ENCODE results near the gene SRGAP1.

Gene SRGAP1

GRCh38 chr12:63845726-63846125 lies 1.2 kb downstream of the SRGAP1 start:
- TF ChIP-seq CTCF (IDR thresholded peaks at IDR 0.05; ENCODE audit: low read depth, low read length) = no peak
- DNase-seq (ENCODE audit: low read depth in 2 of 2) = peak; percentile 36 to 67
- peak overlapping the region; percentile 87 to 96 for H3K4me3 ChIP-seq (replicated peaks in 1 of 2; ENCODE audit: low read depth in 2 of 2, low read length in 2 of 2)

- no peak for DNase-seq (ENCODE audit: low read depth in 2 of 2)
- peak overlapping the region; percentile 87 to 96 for H3K4me3 ChIP-seq (replicated peaks in 1 of 2; ENCODE audit: low read depth in 2 of 2, low read length in 2 of 2)
- TF ChIP-seq CTCF (IDR thresholded peaks at IDR 0.05; ENCODE audit: low read depth, low read length) = no peak
These were observed 1.9 kb downstream of the SRGAP1 start for GRCh38 chr12:63846238-63846967.

GRCh38 chr12:63848450-63848849 lies 4.0 kb downstream of the SRGAP1 start:
- no peak overlapping the region for H3K4me3 ChIP-seq (replicated peaks in 1 of 2; ENCODE audit: low read depth in 2 of 2, low read length in 2 of 2)
- no peak for TF ChIP-seq CTCF (IDR thresholded peaks at IDR 0.05; ENCODE audit: low read depth, low read length)
- no peak for DNase-seq (ENCODE audit: low read depth in 2 of 2)

- DNase-seq (ENCODE audit: low read depth in 2 of 2) = no peak
- no peak overlapping the region for H3K4me3 ChIP-seq (replicated peaks in 1 of 2; ENCODE audit: low read depth in 2 of 2, low read length in 2 of 2)
- no peak for TF ChIP-seq CTCF (IDR thresholded peaks at IDR 0.05; ENCODE audit: low read depth, low read length)
These were observed 4.7 kb downstream of the SRGAP1 start for GRCh38 chr12:63849106-63849620.

GRCh38 chr12:63849641-63850040 lies 5.1 kb downstream of the SRGAP1 start:
- H3K4me3 ChIP-seq (replicated peaks in 1 of 2; ENCODE audit: low read depth in 2 of 2, low read length in 2 of 2) = no peak overlapping the region
- no peak for TF ChIP-seq CTCF (IDR thresholded peaks at IDR 0.05; ENCODE audit: low read depth, low read length)
- DNase-seq (ENCODE audit: low read depth in 2 of 2) = no peak

- no peak overlapping the region for H3K4me3 ChIP-seq (replicated peaks in 1 of 2; ENCODE audit: low read depth in 2 of 2, low read length in 2 of 2)
- TF ChIP-seq CTCF (IDR thresholded peaks at IDR 0.05; ENCODE audit: low read depth, low read length) = no peak
- DNase-seq (ENCODE audit: low read depth in 2 of 2) = no peak
These were observed 9.5 kb downstream of the SRGAP1 start for GRCh38 chr12:63853978-63854377.
